Mammary epithelial cell (primary cell): ENCODE results near the gene GTF2A2.

Experiments used
- EZH2 ChIP-seq: IDR thresholded peaks from 2 replicates; pipeline ENCODE4 v1.6.1; 2012; ENCODE audit warnings: low read length, inconsistent platforms, borderline replicate concordance
- TF ChIP-seq, protein P1 (sequence below), 2 donors: IDR thresholded peaks in 1 of 2; conservative IDR thresholded peaks in 1 of 2; 2 replicates each; pipeline ENCODE4 v1.5.1; 2011 to 2012; ENCODE audit warnings: inconsistent platforms in 2 of 2, low read length in 2 of 2, mild to moderate bottlenecking in 2 of 2, control low read depth in 1 of 2, low read depth in 1 of 2; ENCODE audit not compliant: insufficient read depth in 1 of 2; ENCODE audit errors: extremely low read depth in 1 of 2

GRCh38 chr15:59676565-59676964 lies 19.2 kb upstream of the GTF2A2 start:
- TF ChIP-seq, protein P1, sequence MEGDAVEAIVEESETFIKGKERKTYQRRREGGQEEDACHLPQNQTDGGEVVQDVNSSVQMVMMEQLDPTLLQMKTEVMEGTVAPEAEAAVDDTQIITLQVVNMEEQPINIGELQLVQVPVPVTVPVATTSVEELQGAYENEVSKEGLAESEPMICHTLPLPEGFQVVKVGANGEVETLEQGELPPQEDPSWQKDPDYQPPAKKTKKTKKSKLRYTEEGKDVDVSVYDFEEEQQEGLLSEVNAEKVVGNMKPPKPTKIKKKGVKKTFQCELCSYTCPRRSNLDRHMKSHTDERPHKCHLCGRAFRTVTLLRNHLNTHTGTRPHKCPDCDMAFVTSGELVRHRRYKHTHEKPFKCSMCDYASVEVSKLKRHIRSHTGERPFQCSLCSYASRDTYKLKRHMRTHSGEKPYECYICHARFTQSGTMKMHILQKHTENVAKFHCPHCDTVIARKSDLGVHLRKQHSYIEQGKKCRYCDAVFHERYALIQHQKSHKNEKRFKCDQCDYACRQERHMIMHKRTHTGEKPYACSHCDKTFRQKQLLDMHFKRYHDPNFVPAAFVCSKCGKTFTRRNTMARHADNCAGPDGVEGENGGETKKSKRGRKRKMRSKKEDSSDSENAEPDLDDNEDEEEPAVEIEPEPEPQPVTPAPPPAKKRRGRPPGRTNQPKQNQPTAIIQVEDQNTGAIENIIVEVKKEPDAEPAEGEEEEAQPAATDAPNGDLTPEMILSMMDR (conservative IDR thresholded peaks at IDR 0.05 in 1 of 2, IDR thresholded peaks at IDR 0.05 in 1 of 2; ENCODE audit: extremely low read depth in 1 of 2, insufficient read depth in 1 of 2, low read depth in 1 of 2, low read length in 2 of 2), result no peak
- TF ChIP-seq EZH2, result no peak
